SHP77 treated with DMSO at 0.1 percent for 48 hours (cell line): ENCODE measurements around the gene HRH3.

Source experiments
- DNase-seq: peaks from one replicate; lab custom pipeline; 2025; lab: John Stamatoyannopoulos, UW

Gene HRH3

GRCh38 chr20:62215020-62215990 lies 4.8 kb downstream of the HRH3 start:
- no peak for DNase-seq

- peak; percentile 21 for DNase-seq
Measured at GRCh38 chr20:62214067-62214466, 6.0 kb downstream of the HRH3 start.

- no peak for DNase-seq
Measured at GRCh38 chr20:62212299-62212698, 7.8 kb downstream of the HRH3 start.

- DNase-seq: no peak
Measured at GRCh38 chr20:62211769-62212288, 8.2 kb downstream of the HRH3 start.

- DNase-seq: no peak
Measured at GRCh38 chr20:62211216-62211615, 8.9 kb downstream of the HRH3 start.

- DNase-seq: peak; percentile 88
Measured at GRCh38 chr20:62210496-62210855, 9.6 kb downstream of the HRH3 start.

GRCh38 chr20:62209850-62210495 lies 10.1 kb downstream of the HRH3 start:
- no peak for DNase-seq

- DNase-seq: peak; percentile 46
Measured at GRCh38 chr20:62208795-62209755, 11.0 kb downstream of the HRH3 start.

- no peak for DNase-seq
Measured at GRCh38 chr20:62208061-62208794, 11.8 kb downstream of the HRH3 start.

- DNase-seq: no peak
Measured at GRCh38 chr20:62206388-62206775, 13.7 kb downstream of the HRH3 start.

GRCh38 chr20:62205618-62206387 lies 14.3 kb downstream of the HRH3 start:
- no peak for DNase-seq

GRCh38 chr20:62203378-62204030 lies 16.6 kb downstream of the HRH3 start:
- DNase-seq: no peak

- DNase-seq: no peak
Measured at GRCh38 chr20:62202676-62203377, 17.3 kb downstream of the HRH3 start.

- no peak for DNase-seq
Measured at GRCh38 chr20:62202083-62202395, 18.0 kb downstream of the HRH3 start.

GRCh38 chr20:62201173-62202082 lies 18.6 kb downstream of the HRH3 start:
- no peak for DNase-seq

- no peak for DNase-seq
Measured at GRCh38 chr20:62200491-62201172, 19.4 kb downstream of the HRH3 start.

GRCh38 chr20:62198931-62199330 lies 21.1 kb downstream of the HRH3 start:
- no peak for DNase-seq

- no peak for DNase-seq
Measured at GRCh38 chr20:62198496-62198895, 21.6 kb downstream of the HRH3 start.
